MCF 10A (cell line): ENCODE measurements around the gene CAP2. TPM values are rescaled to one million over a fixed set of nuclear protein-coding genes. Genes with fewer than 3 reads are reported as not detected.

Experiments
- BruUV-seq: library from RNA; stranded (reverse); fragments of 400-500 nt; replicated peaks from 2 replicates; lab custom pipeline; 2021; lab: Mats Ljungman, UMichigan
- CTCF ChIA-PET: fragments of 300-600 bp; sonication (Branson Sonifier 250); formaldehyde crosslinking; extraction: SDS; loops from one replicate; lab custom pipeline; 2021; ENCODE audit warnings: antibody characterized with exemption, inconsistent platforms; lab: Yijun Ruan, JAX
- POLR2A ChIA-PET: fragments of 300-600, 350-650 bp; sonication (Branson Sonifier 250); formaldehyde crosslinking; extraction: SDS; loops from one replicate; lab custom pipeline; 2020; ENCODE audit warnings: antibody characterized with exemption, inconsistent platforms; lab: Yijun Ruan, JAX
- DNase-seq: peaks from one replicate; pipeline ENCODE4 v3.0.0-alpha.2; 2018; ENCODE audit not compliant: unreplicated experiment
- H3K27ac Mint-ChIP-seq: one replicate; pipeline ENCODE4 v1.8.0; 2022; ENCODE audit warnings: mild to moderate bottlenecking, low read depth, mixed read lengths; ENCODE audit not compliant: unreplicated experiment
- H3K27me3 Mint-ChIP-seq: one replicate; pipeline ENCODE4 v1.8.0; 2022; ENCODE audit warnings: mixed read lengths; ENCODE audit not compliant: insufficient read depth, unreplicated experiment
- H3K36me3 Mint-ChIP-seq: one replicate; pipeline ENCODE4 v1.8.0; 2022; ENCODE audit warnings: mild to moderate bottlenecking, moderate library complexity, mixed read lengths; ENCODE audit not compliant: insufficient read depth, unreplicated experiment
- H3K4me1 Mint-ChIP-seq: one replicate; pipeline ENCODE4 v1.8.0; 2022; ENCODE audit warnings: mixed read lengths; ENCODE audit not compliant: insufficient read depth, unreplicated experiment
- H3K4me3 Mint-ChIP-seq: one replicate; pipeline ENCODE4 v1.8.0; 2022; ENCODE audit warnings: mild to moderate bottlenecking, moderate library complexity, mixed read lengths; ENCODE audit not compliant: unreplicated experiment
- H3K9me3 Mint-ChIP-seq: one replicate; pipeline ENCODE4 v1.8.0; 2022; ENCODE audit warnings: mixed read lengths; ENCODE audit not compliant: unreplicated experiment
- CTCF ChIP-seq: fragments of 200-600 bp; IDR thresholded peaks from one replicate; pipeline ENCODE4 v1.8.0; 2022; ENCODE audit warnings: antibody characterized with exemption, mild to moderate bottlenecking; ENCODE audit not compliant: unreplicated experiment
- intact Hi-C: fragments of 100-400 bp; cut with micrococcal nuclease; formaldehyde crosslinking; loops from 2 replicates; pipeline ENCODE4 v1.14.1; 2022
- total RNA-seq: library from RNA; stranded (reverse); gene quantifications from 2 replicates; pipeline ENCODE4 v1.2.3, GENCODE V29; 2022

CAP2 gene
- total RNA-seq, 1 experiment from 2014 or later = 12.3 TPM

GRCh38 chr6:17493286-17493685 is 99.9 kb downstream of the CAP2 start:
- H3K27ac Mint-ChIP-seq = peak overlapping the region; percentile 77
- H3K4me3 Mint-ChIP-seq = no peak overlapping the region
- H3K4me1 Mint-ChIP-seq = peaks cover 11% of the 10 kb centered on the region

GRCh38 chr6:17494177-17494576 is 100.8 kb downstream of the CAP2 start:
- no peaks in the 10 kb centered on the region for H3K27me3 Mint-ChIP-seq
- ChIA-PET CTCF (no interaction called here), POLR2A (interaction anchor here (1.9 kb wide), 1 partner anchor 8 kb away, joined by 6 read pairs; no protein-coding TSS in a partner anchor)
- H3K27ac Mint-ChIP-seq = peak overlapping the region; percentile 77
- no peak overlapping the region for H3K4me3 Mint-ChIP-seq
- H3K4me1 Mint-ChIP-seq = peaks cover 11% of the 10 kb centered on the region
- peaks cover 11% of the 10 kb centered on the region for H3K36me3 Mint-ChIP-seq
- BruUV-seq = no TSS peak
- intact Hi-C loops = no loop called here
- no peaks in the 10 kb centered on the region for H3K9me3 Mint-ChIP-seq
- DNase-seq = no peak
- TF ChIP-seq CTCF = no peak

More at GRCh38 chr6:17493286-17493685, 99.9 kb downstream of the CAP2 start:
- peak; percentile 73 for DNase-seq
- BruUV-seq = no TSS peak
- H3K27me3 Mint-ChIP-seq = no peaks in the 10 kb centered on the region
- ChIA-PET CTCF (interaction anchor here (2.0 kb wide), 1 partner anchor 11 kb away, joined by 7 read pairs; no protein-coding TSS in a partner anchor), POLR2A (interaction anchor here (0.7 to 1.9 kb wide), 3 partner anchors 9 to 19 kb away, joined by 3 to 6 read pairs (median 3); no protein-coding TSS in a partner anchor)
- H3K9me3 Mint-ChIP-seq = no peaks in the 10 kb centered on the region
- intact Hi-C loops = no loop called here
- no peak for TF ChIP-seq CTCF
- peaks cover 11% of the 10 kb centered on the region for H3K36me3 Mint-ChIP-seq

GRCh38 chr6:17494919-17495318 is 101.5 kb downstream of the CAP2 start:
- H3K4me1 Mint-ChIP-seq = peaks cover 11% of the 10 kb centered on the region
- CTCF ChIA-PET = interaction anchor here (1.0 to 1.3 kb wide), 2 partner anchors 10 to 22 kb away, joined by 3 to 4 read pairs; no protein-coding TSS in a partner anchor

More at GRCh38 chr6:17494919-17495318, 101.5 kb downstream of the CAP2 start:
- Mint-ChIP-seq H3K9me3 (no peaks in the 10 kb centered on the region), H3K27me3 (no peaks in the 10 kb centered on the region), H3K27ac (no peak overlapping the region), H3K4me3 (no peak overlapping the region), H3K36me3 (peaks cover 11% of the 10 kb centered on the region)
- TF ChIP-seq CTCF = no peak
- DNase-seq = no peak
- intact Hi-C loops = no loop called here
- BruUV-seq = no TSS peak
- POLR2A ChIA-PET = interaction anchor here (1.0 kb wide), 1 partner anchor 321 kb away, joined by 3 read pairs; no protein-coding TSS in a partner anchor
